Measurements from ENCODE around the gene NCAM2. TPM values are rescaled to one million over a fixed set of nuclear protein-coding genes. Genes with fewer than 3 reads are reported as not detected.

Gene NCAM2
- total and polyA plus RNA-seq, 2 of the 4 experiments (the other 2 are of a cell fraction): 2.7 to 5.0 TPM

GRCh38 chr21:21030311-21030710 lies 32.1 kb downstream of the NCAM2 start:
- Histone ChIP-seq H3K79me1 (ENCODE audit: low read depth in 1 of 2, low read length in 2 of 2) (no peaks in the 10 kb centered on the region), H2AFZ (replicated peaks; ENCODE audit: low read length, poor library complexity) (no peak overlapping the region), H4K5ac (ENCODE audit: low read depth, low read length) (no peak overlapping the region), H3K18ac (ENCODE audit: low read depth, low read length) (no peak overlapping the region), H3K4me1 (ENCODE audit: control insufficient read depth, insufficient read depth, low read length) (no peaks in the 10 kb centered on the region), H3K9me3 (ENCODE audit: control insufficient read depth, insufficient read depth, low read length) (no peaks in the 10 kb centered on the region), H3K9me1 (ENCODE audit: insufficient read depth, low read length) (no peaks in the 10 kb centered on the region), H2BK15ac (ENCODE audit: low read depth, low read length) (no peak overlapping the region), H3K36me3 (ENCODE audit: control insufficient read depth, insufficient read depth, low read length) (no peaks in the 10 kb centered on the region), H2BK5ac (ENCODE audit: low read depth, low read length, poor library complexity, severe bottlenecking) (no peak overlapping the region), H3K56ac (ENCODE audit: extremely low read depth, insufficient read depth, low read length) (no peak overlapping the region), H3K27ac (ENCODE audit: insufficient read depth, low read length) (no peak overlapping the region), H3K4ac (ENCODE audit: low read depth, low read length) (no peak overlapping the region), H2BK20ac (ENCODE audit: low read depth, low read length) (no peak overlapping the region), H4K91ac (ENCODE audit: insufficient read depth, low read depth, low read length) (no peak overlapping the region), H4K8ac (ENCODE audit: low read depth in 2 of 2, low read length in 2 of 2) (no peak overlapping the region), H2AK5ac (ENCODE audit: low read depth, low read length) (no peak overlapping the region), H3K14ac (replicated peaks; ENCODE audit: low read depth, low read length) (no peak overlapping the region), H2BK120ac (ENCODE audit: low read depth, low read length) (no peak overlapping the region), H4K20me1 (ENCODE audit: insufficient read depth, low read length) (no peaks in the 10 kb centered on the region), H3K27me3 (ENCODE audit: control insufficient read depth, insufficient read depth, low read length) (no peaks in the 10 kb centered on the region), H3K4me3 (ENCODE audit: insufficient read depth, low read depth, low read length) (no peak overlapping the region), H3K9ac (ENCODE audit: low read depth, low read length) (no peak overlapping the region), H2AK9ac (replicated peaks; ENCODE audit: low read depth, low read length, poor library complexity) (no peak overlapping the region), H3K4me2 (ENCODE audit: low read depth, low read length) (no peak overlapping the region), H3K23ac (ENCODE audit: low read depth, low read length) (no peak overlapping the region)
- ATAC-seq (ENCODE audit: low read depth) (no peak), DNase-seq (no peak)
- BruUV-seq (replicated peaks): no TSS peak
- intact Hi-C loops (cut with micrococcal nuclease): no loop called here
- dilution Hi-C loops (cut with HindIII; ENCODE audit: low sequenced_read_pairs, unreplicated experiment): no loop called here
- ChIA-PET POLR2A (ENCODE audit: unreplicated experiment) (no interaction called here), CTCF (no interaction called here)
- in situ Hi-C loops (cut with MboI; ENCODE audit: low sequenced_read_pairs): no loop called here
- TF ChIP-seq NFE2L2 (IDR thresholded peaks at IDR 0.05; ENCODE audit: low read depth, low read length) (no peak), RAD21 (IDR thresholded peaks at IDR 0.05; ENCODE audit: low read length) (no peak), FOS (IDR thresholded peaks at IDR 0.05; ENCODE audit: low read depth, low read length) (no peak), ELK1 (IDR thresholded peaks at IDR 0.05; ENCODE audit: borderline replicate concordance, low read depth, low read length) (no peak)
- 60% methylated on average over 1 of the region's 5 CpGs; no CpG with 5 or more reads in 1 of the 2 experiments for WGBS, 2 experiments (ENCODE audit: extremely low coverage in 2 of 2, insufficient read length in 1 of 2)
